GM12878 (cell line): Measurements from ENCODE around the gene MEP1A. TPM values are rescaled to one million over a fixed set of nuclear protein-coding genes. Genes with fewer than 3 reads are reported as not detected.
"Not testable (repeated sequence)": the region's sequence is repeated elsewhere in the genome, so short reads cannot be mapped to it uniquely, and the experiment has no call there.

ENCODE experiments used
- ATAC-seq: fragments of 200-7000 bp; cut with Tn5 transposase; 3 replicates; pipeline ENCODE4 v1.9.1; 2020; ENCODE audit warnings: mild to moderate bottlenecking, moderate library complexity
- BruUV-seq: library from RNA; stranded (reverse); fragments of 400-500 nt; replicated peaks from 2 replicates; lab custom pipeline; 2021; lab: Mats Ljungman, UMichigan
- CTCF ChIA-PET: fragments of 300-600 bp; sonication (Branson Sonifier 250); formaldehyde crosslinking; extraction: SDS; loops from one replicate; lab custom pipeline; 2021; ENCODE audit warnings: inconsistent platforms; lab: Yijun Ruan, JAX
- POLR2A ChIA-PET: fragments of 350-600 bp; formaldehyde crosslinking; extraction: SDS; loops from one replicate; lab custom pipeline; 2021; ENCODE audit warnings: inconsistent platforms; lab: Charles Lee
- RAD21 ChIA-PET: fragments of 300-600 bp; sonication (Branson Sonifier 250); formaldehyde crosslinking; loops from one replicate; lab custom pipeline; 2023; ENCODE audit warnings: antibody characterized with exemption; ENCODE audit not compliant: unreplicated experiment; lab: Charles Lee
- SMC1A ChIA-PET: fragments of 300-600 bp; sonication (Branson Sonifier 250); formaldehyde crosslinking; loops from one replicate; lab custom pipeline; 2023; ENCODE audit not compliant: unreplicated experiment, uncharacterized antibody; lab: Charles Lee
- DNase-seq: peaks from one replicate; pipeline ENCODE4 v3.0.0-alpha.2; 2011; ENCODE audit warnings: low read depth, low spot score
- FAIRE-seq: peaks from 3 replicates; lab custom pipeline; 2011; peaks lifted over from hg19 to GRCh38; lab: Jason Lieb, UNC
- H2AFZ ChIP-seq: 2 replicates; pipeline ENCODE4 v1.6.0; 2011; ENCODE audit warnings: low read depth, low read length, control low read depth; ENCODE audit not compliant: control insufficient read depth
- H3K27ac ChIP-seq: 2 replicates; pipeline ENCODE4 v1.5.1; 2011; ENCODE audit warnings: control low read depth; ENCODE audit not compliant: control insufficient read depth, insufficient read depth
- H3K27me3 ChIP-seq, 2 experiments: replicated peaks in 1 of 2; 2 replicates each; pipeline versions ENCODE4 v1.6.0 to v1.6.1; 2011; ENCODE audit warnings: low read length in 1 of 2; ENCODE audit not compliant: control insufficient read depth in 2 of 2, insufficient read depth in 2 of 2
- H3K36me3 ChIP-seq, 2 experiments: 2 replicates each; pipeline ENCODE4 v1.5.1; 2011; ENCODE audit warnings: low read length in 1 of 2; ENCODE audit not compliant: control insufficient read depth in 2 of 2, insufficient read depth in 2 of 2
- H3K4me1 ChIP-seq: 2 replicates; pipeline ENCODE4 v1.6.1; 2011; ENCODE audit warnings: mild to moderate bottlenecking, low read length, moderate library complexity, mixed read lengths; ENCODE audit not compliant: control insufficient read depth, insufficient read depth
- H3K4me2 ChIP-seq: 2 replicates; pipeline ENCODE4 v1.6.0; 2011; ENCODE audit warnings: control low read depth; ENCODE audit not compliant: control insufficient read depth, insufficient read depth
- H3K4me3 ChIP-seq: fragments of 200-600 bp; sonication (generic); 2 replicates; pipeline ENCODE4 v1.5.1; 2016
- H3K79me2 ChIP-seq: 2 replicates; pipeline ENCODE4 v1.6.0; 2011; ENCODE audit warnings: low read length; ENCODE audit not compliant: control insufficient read depth, insufficient read depth
- H3K9ac ChIP-seq: 2 replicates; pipeline ENCODE4 v1.8.0; 2011; ENCODE audit warnings: low read length, control low read depth, mixed read lengths; ENCODE audit not compliant: control insufficient read depth, insufficient read depth
- H3K9me3 ChIP-seq: replicated peaks from 3 replicates; pipeline ENCODE4 v1.5.1; 2011; ENCODE audit warnings: mild to moderate bottlenecking, low read length; ENCODE audit not compliant: control insufficient read depth, insufficient read depth
- H4K20me1 ChIP-seq: 2 replicates; pipeline ENCODE4 v1.6.0; 2011; ENCODE audit not compliant: control insufficient read depth, insufficient read depth
- BCLAF1 ChIP-seq: fragments of 450-650 bp; IDR thresholded peaks from 2 replicates; pipeline ENCODE4 v1.6.1; 2017; ENCODE audit warnings: antibody characterized with exemption, mild to moderate bottlenecking, moderate library complexity
- WGBS: methylation state at CpG from one replicate; pipeline ENCODE4 v1.1.6; 2016; ENCODE audit warnings: low lambda C conversion rate; ENCODE audit not compliant: insufficient replicate concordance, insufficient coverage; ENCODE audit errors: missing lambda C conversion rate; 5-methylcytosine and 5-hydroxymethylcytosine counted together
- in situ Hi-C: fragments of 300-500 bp; cut with MboI; formaldehyde crosslinking; loops from 9 replicates; pipeline ENCODE4 v1.14.3; 2018; ENCODE audit warnings: mixed read lengths
- intact Hi-C: fragments of 100-400 bp; cut with micrococcal nuclease; formaldehyde crosslinking; loops from one replicate; pipeline ENCODE4 v1.14.2; 2022; ENCODE audit not compliant: unreplicated experiment
- polyA plus RNA-seq, 11 experiments: library from polyadenylated mRNA; depleted of rRNA in 4 of 11; unstranded in 6 of 11; stranded (reverse) in 5 of 11; fragments of >200 nt; fragmentation: Nextera tagmentation in 4 of 11; fragmentation: Illumina TruSeq in 1 of 11; extraction: Ambion mirVana in 4 of 11; extraction: Trizol in 1 of 11; gene quantifications; 1 replicate in 1 of 11; 2 replicates in 10 of 11; pipeline versions ENCODE4 v1.2.1 to v1.2.3, GENCODE V29; 2011 to 2016; ENCODE audit warnings: inconsistent platforms in 2 of 11, missing spikeins in 2 of 11, low read depth in 1 of 11
- total RNA-seq, 4 experiments: library from RNA; depleted of rRNA in 3 of 4; stranded (reverse); fragments of >200 nt in 3 of 4; fragmentation: Illumina TruSeq in 1 of 4; extraction: Trizol in 1 of 4; gene quantifications; 2 replicates each; pipeline versions ENCODE4 v1.2.1 to v1.2.3, GENCODE V29; 2013 to 2021

MEP1A gene
- total and polyA plus RNA-seq, 10 of the 15 experiments (the other 5 are each of a cell fraction or from before 2014, with no cell fraction given) = not detected

- TF ChIP-seq BCLAF1 = no peak
- TF ChIP-seq, all 136 proteins: peak for 0
Observed at GRCh38 chr6:46832816-46833215, 39.6 kb downstream of the MEP1A start (continued).

GRCh38 chr6:46834257-46834916, 41.2 kb downstream of the MEP1A start:
- H3K4me2 ChIP-seq, H3K27me3 ChIP-seq, SMC1A ChIA-PET, BruUV-seq, H3K4me1 ChIP-seq, FAIRE-seq, H3K9me3 ChIP-seq, H3K36me3 ChIP-seq, in situ Hi-C loops, H3K79me2 ChIP-seq, intact Hi-C loops, H2AFZ ChIP-seq, H3K9ac ChIP-seq, CTCF ChIA-PET, RAD21 ChIA-PET, H4K20me1 ChIP-seq, DNase-seq, H3K4me3 ChIP-seq, ATAC-seq, H3K27ac ChIP-seq, POLR2A ChIA-PET: not testable (repeated sequence)
- WGBS = 55% methylated on average over 7 of the region's 7 CpGs

- H3K4me2 ChIP-seq, BruUV-seq, H2AFZ ChIP-seq, ATAC-seq, H3K4me1 ChIP-seq, intact Hi-C loops, POLR2A ChIA-PET, SMC1A ChIA-PET, H3K27me3 ChIP-seq, H3K27ac ChIP-seq, H3K9me3 ChIP-seq, H4K20me1 ChIP-seq, RAD21 ChIA-PET, CTCF ChIA-PET, in situ Hi-C loops, FAIRE-seq, DNase-seq, H3K4me3 ChIP-seq, H3K9ac ChIP-seq, H3K36me3 ChIP-seq, H3K79me2 ChIP-seq: not testable (repeated sequence)
- WGBS = 23% methylated on average over 2 of the region's 2 CpGs
Observed at GRCh38 chr6:46834991-46835390, 41.8 kb downstream of the MEP1A start.
